Endothelial cell of umbilical vein (primary cell): ENCODE measurements around the gene PANX2.

Experiments used
- EZH2 ChIP-seq: IDR thresholded peaks from 2 replicates; pipeline ENCODE4 v1.6.1; 2012; ENCODE audit warnings: borderline replicate concordance, low read depth, mild to moderate bottlenecking, moderate library complexity, low read length, inconsistent platforms; ENCODE audit not compliant: severe bottlenecking
- JUN ChIP-seq: IDR thresholded peaks from 2 replicates; pipeline ENCODE4 v1.6.1; 2011; ENCODE audit warnings: borderline replicate concordance, low read depth; ENCODE audit not compliant: insufficient read length, insufficient read depth
- MYC ChIP-seq: IDR thresholded peaks from one replicate; pipeline ENCODE4 v1.6.1; 2011; ENCODE audit warnings: mild to moderate bottlenecking, low read depth, low read length
- TF ChIP-seq, protein P1 (sequence below), 2 donors: IDR thresholded peaks; 1 replicate in 1 of 2; 2 replicates in 1 of 2; pipeline ENCODE4 v1.5.1; 2011; ENCODE audit warnings: low read length in 2 of 2, mild to moderate bottlenecking in 2 of 2, moderate library complexity in 2 of 2, control low read depth in 1 of 2, inconsistent platforms in 1 of 2, low read depth in 1 of 2; ENCODE audit not compliant: insufficient read depth in 1 of 2; ENCODE audit errors: extremely low read depth in 1 of 2

- no peak for TF ChIP-seq JUN
- TF ChIP-seq, protein P1, sequence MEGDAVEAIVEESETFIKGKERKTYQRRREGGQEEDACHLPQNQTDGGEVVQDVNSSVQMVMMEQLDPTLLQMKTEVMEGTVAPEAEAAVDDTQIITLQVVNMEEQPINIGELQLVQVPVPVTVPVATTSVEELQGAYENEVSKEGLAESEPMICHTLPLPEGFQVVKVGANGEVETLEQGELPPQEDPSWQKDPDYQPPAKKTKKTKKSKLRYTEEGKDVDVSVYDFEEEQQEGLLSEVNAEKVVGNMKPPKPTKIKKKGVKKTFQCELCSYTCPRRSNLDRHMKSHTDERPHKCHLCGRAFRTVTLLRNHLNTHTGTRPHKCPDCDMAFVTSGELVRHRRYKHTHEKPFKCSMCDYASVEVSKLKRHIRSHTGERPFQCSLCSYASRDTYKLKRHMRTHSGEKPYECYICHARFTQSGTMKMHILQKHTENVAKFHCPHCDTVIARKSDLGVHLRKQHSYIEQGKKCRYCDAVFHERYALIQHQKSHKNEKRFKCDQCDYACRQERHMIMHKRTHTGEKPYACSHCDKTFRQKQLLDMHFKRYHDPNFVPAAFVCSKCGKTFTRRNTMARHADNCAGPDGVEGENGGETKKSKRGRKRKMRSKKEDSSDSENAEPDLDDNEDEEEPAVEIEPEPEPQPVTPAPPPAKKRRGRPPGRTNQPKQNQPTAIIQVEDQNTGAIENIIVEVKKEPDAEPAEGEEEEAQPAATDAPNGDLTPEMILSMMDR (IDR thresholded peaks at IDR 0.05; ENCODE audit: extremely low read depth in 1 of 2, insufficient read depth in 1 of 2, low read depth in 1 of 2, low read length in 2 of 2) = no peak
- TF ChIP-seq MYC = no peak
- no peak for TF ChIP-seq EZH2
These were observed 29.9 kb upstream of the PANX2 start for GRCh38 chr22:50140615-50141014.
